ENCODE data around the gene LYPD8.
"Not testable (repeated sequence)": the region's sequence is repeated elsewhere in the genome, so short reads cannot be mapped to it uniquely, and the experiment has no call there.

LYPD8 gene

GRCh38 chr1:248792342-248792741 lies 36.8 kb upstream of the LYPD8 start:
- no peak overlapping the region for H3K4me3 ChIP-seq (ENCODE audit: low read length)
- no peak for DNase-seq (ENCODE audit: low read depth)
- no peak for TF ChIP-seq CTCF (conservative IDR thresholded peaks at IDR 0.05; ENCODE audit: low read depth, low read length)

- no peak overlapping the region for H3K4me3 ChIP-seq (ENCODE audit: low read length)
- no peak for TF ChIP-seq CTCF (conservative IDR thresholded peaks at IDR 0.05; ENCODE audit: low read depth, low read length)
- DNase-seq (ENCODE audit: low read depth), result no peak
These were observed 35.5 kb upstream of the LYPD8 start for GRCh38 chr1:248791010-248791409.

GRCh38 chr1:248790456-248790855 lies 34.9 kb upstream of the LYPD8 start:
- no peak overlapping the region for H3K4me3 ChIP-seq (ENCODE audit: low read length)
- no peak for TF ChIP-seq CTCF (conservative IDR thresholded peaks at IDR 0.05; ENCODE audit: low read depth, low read length)
- DNase-seq (ENCODE audit: low read depth), result no peak

- H3K4me3 ChIP-seq (ENCODE audit: low read length); DNase-seq (ENCODE audit: low read depth): not testable (repeated sequence)
These were observed 33.8 kb upstream of the LYPD8 start for GRCh38 chr1:248789337-248789736.

- TF ChIP-seq CTCF (conservative IDR thresholded peaks at IDR 0.05; ENCODE audit: low read depth, low read length), result no peak
- no peak overlapping the region for H3K4me3 ChIP-seq (ENCODE audit: low read length)
- DNase-seq (ENCODE audit: low read depth), result no peak
These were observed 32.8 kb upstream of the LYPD8 start for GRCh38 chr1:248788327-248788726.

- DNase-seq (ENCODE audit: low read depth), result no peak
- no peak overlapping the region for H3K4me3 ChIP-seq (ENCODE audit: low read length)
- TF ChIP-seq CTCF (conservative IDR thresholded peaks at IDR 0.05; ENCODE audit: low read depth, low read length), result no peak
These were observed 31.9 kb upstream of the LYPD8 start for GRCh38 chr1:248787430-248787829.

GRCh38 chr1:248786156-248786555 lies 30.6 kb upstream of the LYPD8 start:
- no peak for DNase-seq (ENCODE audit: low read depth)
- no peak for TF ChIP-seq CTCF (conservative IDR thresholded peaks at IDR 0.05; ENCODE audit: low read depth, low read length)
- no peak overlapping the region for H3K4me3 ChIP-seq (ENCODE audit: low read length)

- no peak overlapping the region for H3K4me3 ChIP-seq (ENCODE audit: low read length)
- no peak for DNase-seq (ENCODE audit: low read depth)
- TF ChIP-seq CTCF (conservative IDR thresholded peaks at IDR 0.05; ENCODE audit: low read depth, low read length), result no peak
These were observed 27.8 kb upstream of the LYPD8 start for GRCh38 chr1:248783367-248783766.
